Naive B cell (primary cell): ENCODE data around the gene GASK1A. TPM values are rescaled to one million over a fixed set of nuclear protein-coding genes. Genes with fewer than 3 reads are reported as not detected.
"Not testable (repeated sequence)": the region's sequence is repeated elsewhere in the genome, so short reads cannot be mapped to it uniquely, and the experiment has no call there.

Source experiments
- ATAC-seq, 2 donors: fragments of 150-1000 bp; cut with Tn5 transposase; 2 replicates each; pipeline ENCODE4 v1.10.0; 2021; ENCODE audit warnings: low read depth in 2 of 2, mild to moderate bottlenecking in 2 of 2, moderate library complexity in 2 of 2
- DNase-seq: peaks from one replicate; pipeline ENCODE4 v3.0.0; 2022
- H3K27ac Mint-ChIP-seq, 6 donors: one replicate each; pipeline ENCODE4 v1.8.0; 2020 to 2022; ENCODE audit warnings: mild to moderate bottlenecking in 6 of 6, mixed read lengths in 6 of 6, moderate library complexity in 5 of 6, inconsistent platforms in 2 of 6
- H3K27me3 Mint-ChIP-seq, 3 donors: one replicate each; pipeline ENCODE4 v1.8.0; 2021 to 2022; ENCODE audit warnings: mixed read lengths in 3 of 3, mild to moderate bottlenecking in 1 of 3
- H3K36me3 Mint-ChIP-seq, 2 donors: one replicate each; pipeline ENCODE4 v1.8.0; 2020 to 2022; ENCODE audit warnings: mixed read lengths in 2 of 2, inconsistent platforms in 1 of 2, mild to moderate bottlenecking in 1 of 2
- H3K4me1 Mint-ChIP-seq, 3 donors: one replicate each; pipeline ENCODE4 v1.8.0; 2020 to 2022; ENCODE audit warnings: mixed read lengths in 3 of 3, inconsistent platforms in 1 of 3, mild to moderate bottlenecking in 1 of 3, moderate library complexity in 1 of 3
- H3K4me3 Mint-ChIP-seq, 8 donors: one replicate each; pipeline ENCODE4 v1.8.0; 2020 to 2022; ENCODE audit warnings: mild to moderate bottlenecking in 8 of 8, mixed read lengths in 8 of 8, moderate library complexity in 8 of 8, inconsistent platforms in 2 of 8
- H3K9me3 Mint-ChIP-seq, 7 donors: one replicate each; pipeline ENCODE4 v1.8.0; 2020 to 2022; ENCODE audit warnings: mixed read lengths in 7 of 7, mild to moderate bottlenecking in 5 of 7, inconsistent platforms in 2 of 7, moderate library complexity in 1 of 7
- polyA plus RNA-seq, 6 donors: library from polyadenylated mRNA; unstranded; fragments of 300-500 nt; fragmentation: Illumina TruSeq; gene quantifications; one replicate each; pipeline ENCODE4 v1.2.3, GENCODE V29; 2021; ENCODE audit warnings: low read depth in 6 of 6

The GASK1A gene
- polyA plus RNA-seq, 6 donors from 2014 or later, result not detected

DNA sequence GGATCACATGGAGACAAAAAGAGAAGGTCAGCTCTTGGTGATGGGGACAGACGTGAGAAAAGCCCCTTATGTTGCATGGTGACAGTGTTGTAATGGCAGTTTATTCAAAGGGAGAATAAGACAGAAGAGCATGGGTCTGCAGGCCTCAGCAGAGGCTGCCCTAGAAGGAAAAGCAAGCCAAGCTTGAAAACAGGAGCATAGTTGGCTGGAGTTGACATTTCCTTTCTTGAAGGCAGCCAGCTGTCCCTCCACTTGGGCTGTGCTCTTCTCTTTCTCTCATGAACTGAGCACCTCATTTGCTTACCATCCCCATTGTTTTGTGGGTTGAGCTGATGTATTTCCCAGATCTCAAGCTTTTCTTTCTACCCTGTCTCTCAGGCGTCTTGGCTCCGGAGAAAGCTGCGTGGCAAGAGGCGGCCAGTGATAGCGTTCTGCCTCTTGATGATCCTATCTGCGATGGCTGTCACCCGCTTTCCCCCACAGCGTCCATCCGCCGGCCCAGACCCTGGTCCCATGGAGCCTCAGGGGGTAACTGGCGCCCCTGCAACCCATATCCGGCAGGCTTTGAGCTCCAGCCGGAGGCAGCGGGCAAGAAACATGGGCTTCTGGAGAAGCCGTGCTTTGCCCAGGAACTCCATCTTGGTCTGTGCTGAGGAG is 52.9 kb downstream of the GASK1A start:
- DNase-seq (no peak), ATAC-seq (no peak)
- no peak overlapping the region for H3K4me3 Mint-ChIP-seq
- H3K27ac Mint-ChIP-seq, result no peak overlapping the region
- no peaks in the 10 kb centered on the region for H3K9me3 Mint-ChIP-seq
- H3K27me3 Mint-ChIP-seq, result peaks cover 0 to 15% (median 0%) of the 10 kb centered on the region in 3 donors
- no peaks in the 10 kb centered on the region for H3K36me3 Mint-ChIP-seq
- H3K4me1 Mint-ChIP-seq, result no peaks in the 10 kb centered on the region

DNA sequence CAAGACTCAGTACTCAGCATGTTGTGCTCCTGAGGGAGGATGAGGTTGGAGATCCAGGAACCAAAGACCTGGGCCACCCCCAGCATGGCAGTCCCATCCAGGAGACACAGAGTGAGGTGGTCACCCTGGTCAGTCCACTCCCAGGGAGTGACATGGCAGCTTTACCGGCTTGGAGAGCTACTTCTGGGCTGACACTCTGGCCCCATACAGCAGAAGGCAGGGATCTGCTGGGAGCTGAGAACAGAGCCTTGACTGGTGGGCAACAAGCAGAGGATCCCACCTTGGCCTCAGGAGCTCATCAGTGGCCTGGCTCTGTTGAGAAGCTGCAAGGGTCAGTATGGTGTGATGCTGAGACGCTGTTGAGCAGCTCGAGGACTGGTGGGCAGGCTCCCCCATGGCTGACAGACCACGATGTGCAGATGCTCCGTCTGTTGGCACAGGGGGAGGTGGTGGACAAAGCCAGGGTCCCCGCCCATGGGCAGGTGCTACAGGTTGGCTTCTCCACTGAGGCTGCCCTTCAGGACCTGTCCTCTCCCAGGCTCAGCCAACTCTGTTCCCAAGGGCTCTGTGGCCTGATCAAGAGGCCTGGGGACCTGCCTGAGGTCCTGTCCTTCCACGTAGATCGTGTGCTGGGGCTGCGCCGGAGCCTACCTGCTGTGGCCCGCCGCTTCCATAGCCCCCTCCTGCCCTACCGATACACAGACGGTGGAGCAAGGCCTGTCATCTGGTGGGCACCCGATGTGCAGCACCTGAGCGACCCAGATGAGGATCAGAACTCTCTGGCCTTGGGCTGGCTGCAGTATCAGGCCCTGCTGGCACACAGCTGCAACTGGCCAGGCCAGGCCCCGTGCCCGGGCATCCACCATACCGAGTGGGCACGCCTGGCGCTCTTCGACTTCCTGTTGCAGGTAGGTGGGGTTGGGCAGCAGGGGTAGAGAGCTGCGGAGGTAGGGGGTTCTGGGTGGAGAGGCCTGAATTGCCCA is 53.8 kb downstream of the GASK1A start:
- Mint-ChIP-seq H3K27ac (no peak overlapping the region), H3K4me3 (no peak overlapping the region), H3K4me1 (no peaks in the 10 kb centered on the region), H3K27me3 (peaks cover 0 to 15% (median 0%) of the 10 kb centered on the region in 3 donors), H3K36me3 (no peaks in the 10 kb centered on the region), H3K9me3 (no peaks in the 10 kb centered on the region)
- ATAC-seq (no peak), DNase-seq (no peak)

DNA sequence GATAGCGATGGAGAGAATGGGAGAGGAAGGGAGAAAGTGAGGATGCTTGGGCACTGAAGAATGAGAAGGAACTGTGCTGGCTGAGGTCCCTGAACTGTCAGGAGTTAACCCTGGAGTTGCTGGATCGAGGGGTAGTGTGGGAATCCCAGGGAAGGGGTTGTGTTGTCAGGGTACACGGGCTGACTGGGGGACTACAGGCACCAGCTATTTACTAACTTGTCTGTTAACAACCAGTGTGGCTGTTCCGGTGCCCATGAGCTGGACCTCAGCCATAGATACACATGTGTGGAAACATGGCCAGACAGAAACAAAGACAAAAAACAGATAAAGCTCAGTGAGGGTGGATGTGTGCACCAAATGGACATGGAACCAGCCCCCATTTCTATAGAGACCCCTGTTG is 55.1 kb downstream of the GASK1A start:
- ATAC-seq (no peak), DNase-seq (no peak)
- H3K27me3 Mint-ChIP-seq, result peaks cover 0 to 15% (median 0%) of the 10 kb centered on the region in 3 donors
- no peaks in the 10 kb centered on the region for H3K9me3 Mint-ChIP-seq
- H3K36me3 Mint-ChIP-seq, result no peaks in the 10 kb centered on the region
- no peaks in the 10 kb centered on the region for H3K4me1 Mint-ChIP-seq
- H3K4me3 Mint-ChIP-seq, result no peak overlapping the region
- no peak overlapping the region for H3K27ac Mint-ChIP-seq

DNA sequence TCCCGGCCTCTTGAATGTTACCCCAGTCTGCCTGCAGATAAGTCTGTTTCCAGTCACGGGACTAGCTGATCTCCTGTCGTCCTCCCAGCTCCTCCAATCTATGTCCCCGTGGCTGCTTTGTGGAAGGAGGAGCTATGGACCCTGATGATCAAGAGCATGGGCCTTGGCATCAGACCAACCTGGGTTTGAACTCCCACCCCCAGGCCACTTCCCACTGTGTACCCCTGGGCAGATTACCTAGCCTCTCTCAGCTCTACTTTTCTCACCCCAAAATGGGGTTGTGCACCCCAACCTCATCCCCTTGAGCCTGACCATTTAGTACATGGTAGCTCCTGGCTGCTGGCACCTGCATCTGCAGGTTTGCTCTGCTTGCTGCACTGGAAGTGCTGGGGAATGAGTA is 55.8 kb downstream of the GASK1A start:
- H3K9me3 Mint-ChIP-seq, result no peaks in the 10 kb centered on the region
- no peaks in the 10 kb centered on the region for H3K36me3 Mint-ChIP-seq

DNA sequence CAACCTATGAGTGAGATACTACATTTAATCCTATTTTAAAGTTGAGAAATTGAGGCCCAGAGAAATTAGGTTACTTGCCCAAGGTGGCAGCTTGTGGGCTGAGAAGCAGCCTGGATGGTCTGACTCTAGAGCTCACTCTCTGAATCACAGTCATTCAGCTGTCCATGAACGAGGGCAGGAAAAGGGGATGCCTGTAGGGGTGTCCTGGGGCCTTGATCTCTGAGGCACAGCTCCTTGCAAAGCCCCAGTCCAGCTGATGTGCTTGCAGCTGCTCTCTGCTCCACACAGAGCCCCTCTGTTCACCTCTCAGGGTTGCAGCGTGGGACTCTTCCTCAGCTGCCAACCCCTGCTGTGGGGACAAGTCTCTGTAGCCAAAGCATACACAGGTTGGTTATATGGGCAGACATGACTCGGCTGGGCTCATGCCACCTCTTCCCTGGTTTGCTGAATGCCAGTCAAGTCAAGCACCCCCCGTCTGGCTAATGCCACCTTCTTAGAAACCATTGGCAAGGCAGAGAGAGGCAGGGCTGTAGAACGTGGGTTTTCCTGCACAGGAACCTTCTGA is 56.8 kb downstream of the GASK1A start:
- Mint-ChIP-seq H3K4me3 (no peak overlapping the region), H3K36me3 (no peaks in the 10 kb centered on the region), H3K27ac (no peak overlapping the region), H3K27me3 (peaks cover 0 to 15% (median 0%) of the 10 kb centered on the region in 3 donors), H3K4me1 (no peaks in the 10 kb centered on the region), H3K9me3 (no peaks in the 10 kb centered on the region)
- ATAC-seq (no peak), DNase-seq (no peak)

More for the DNA sequence above, 55.8 kb downstream of the GASK1A start:
- no peak for DNase-seq
- Mint-ChIP-seq H3K4me3 (no peak overlapping the region), H3K4me1 (no peaks in the 10 kb centered on the region), H3K27me3 (peaks cover 0 to 15% (median 0%) of the 10 kb centered on the region in 3 donors), H3K27ac (no peak overlapping the region)
- ATAC-seq, result no peak

DNA sequence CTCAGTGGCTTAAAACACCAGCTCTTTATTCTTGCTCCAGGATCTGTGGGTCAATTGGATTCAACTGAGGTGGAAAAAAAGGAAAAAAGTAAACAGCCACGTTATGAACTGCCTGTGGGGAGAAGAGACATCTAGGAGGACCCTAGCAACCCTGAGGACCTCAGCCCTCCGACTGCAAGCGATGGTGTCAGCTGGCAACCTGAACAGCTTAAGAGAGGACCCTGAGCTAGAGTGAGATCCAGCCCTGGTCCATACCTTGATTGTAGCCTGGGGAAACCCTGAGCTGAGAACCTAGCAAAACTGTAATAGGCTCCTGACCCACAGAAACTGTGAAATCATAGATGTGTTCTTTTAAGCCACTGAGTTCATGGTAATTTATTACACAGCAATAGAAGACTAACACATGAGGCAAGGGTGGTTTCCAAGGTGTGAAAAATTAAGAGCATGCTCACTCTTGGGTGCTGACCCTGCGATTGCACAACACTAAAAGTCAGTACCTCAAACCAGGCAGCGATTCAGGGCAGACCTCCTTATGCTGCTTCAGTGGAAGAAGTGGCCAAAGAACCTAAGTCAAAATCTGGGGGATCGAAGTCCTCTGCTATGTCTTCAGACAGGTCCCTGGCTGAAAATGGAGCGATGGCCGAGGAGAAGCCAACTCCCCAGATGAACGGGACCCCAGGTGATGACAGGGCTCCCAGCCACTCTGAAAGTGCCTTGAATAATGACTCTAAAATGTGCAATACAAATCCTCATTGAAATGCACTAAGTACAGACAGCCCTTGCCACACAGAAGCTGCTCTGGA is 57.7 kb downstream of the GASK1A start:
- Mint-ChIP-seq H3K4me1 (no peaks in the 10 kb centered on the region), H3K9me3 (peaks cover 0 to 6% (median 1%) of the 10 kb centered on the region in 7 donors), H3K27me3 (peaks cover 0 to 15% (median 0%) of the 10 kb centered on the region in 3 donors), H3K4me3 (no peak overlapping the region), H3K36me3 (peaks cover 0 to 4% of the 10 kb centered on the region in 2 donors), H3K27ac (no peak overlapping the region)
- ATAC-seq, result no peak
- no peak for DNase-seq

DNA sequence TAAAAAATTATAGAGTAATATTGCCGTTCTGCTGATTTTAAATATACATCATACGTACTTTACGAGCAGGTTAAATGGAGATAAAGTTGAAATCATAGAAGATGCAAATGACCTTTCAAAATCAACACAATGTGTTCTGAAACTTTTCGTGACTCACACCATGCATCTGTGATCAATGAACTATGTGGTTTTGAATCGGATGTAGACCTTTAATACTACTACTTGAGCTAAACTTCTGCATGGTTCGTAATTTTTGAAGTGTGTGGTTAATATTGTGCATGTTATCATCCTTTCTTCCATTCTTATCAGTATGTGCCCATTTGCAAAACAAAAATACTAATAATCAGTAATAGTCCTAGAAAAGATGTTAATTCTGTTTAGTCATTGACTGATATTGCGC is 58.9 kb downstream of the GASK1A start:
- Mint-ChIP-seq H3K27ac (no peak overlapping the region), H3K27me3 (peaks cover 0 to 15% (median 3%) of the 10 kb centered on the region in 3 donors), H3K36me3 (peaks cover 0 to 4% of the 10 kb centered on the region in 2 donors), H3K9me3 (peaks cover 0 to 8% (median 2%) of the 10 kb centered on the region in 7 donors), H3K4me3 (no peak overlapping the region), H3K4me1 (no peaks in the 10 kb centered on the region)
- no peak for DNase-seq
- ATAC-seq, result no peak

DNA sequence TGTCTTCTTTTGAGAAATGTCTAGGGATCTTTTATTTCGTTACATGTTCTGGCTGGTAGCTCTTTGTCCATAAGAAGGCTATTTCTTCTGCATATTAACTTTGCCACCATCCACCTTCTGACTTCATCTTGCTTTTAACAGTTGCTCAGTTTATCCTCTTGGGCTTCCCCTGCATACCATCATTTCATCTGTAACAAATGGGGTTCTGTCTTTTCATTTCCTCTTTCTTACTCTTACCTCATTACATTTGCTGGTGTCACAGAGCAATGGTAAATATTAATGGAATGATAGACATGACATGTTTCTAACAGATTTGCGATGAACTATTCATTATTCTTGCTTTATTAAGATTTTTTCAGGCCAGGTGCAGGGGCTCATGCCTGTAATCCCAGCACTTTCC is 62.4 kb downstream of the GASK1A start:
- Mint-ChIP-seq H3K27ac (no peak overlapping the region), H3K36me3 (peaks cover 14 to 18% of the 10 kb centered on the region in 2 donors), H3K9me3 (peaks cover 9 to 43% (median 24%) of the 10 kb centered on the region in 7 donors), H3K4me3 (no peak overlapping the region), H3K27me3 (peaks cover 0 to 3% (median 0%) of the 10 kb centered on the region in 3 donors), H3K4me1 (no peaks in the 10 kb centered on the region)
- ATAC-seq (no peak), DNase-seq (no peak)

DNA sequence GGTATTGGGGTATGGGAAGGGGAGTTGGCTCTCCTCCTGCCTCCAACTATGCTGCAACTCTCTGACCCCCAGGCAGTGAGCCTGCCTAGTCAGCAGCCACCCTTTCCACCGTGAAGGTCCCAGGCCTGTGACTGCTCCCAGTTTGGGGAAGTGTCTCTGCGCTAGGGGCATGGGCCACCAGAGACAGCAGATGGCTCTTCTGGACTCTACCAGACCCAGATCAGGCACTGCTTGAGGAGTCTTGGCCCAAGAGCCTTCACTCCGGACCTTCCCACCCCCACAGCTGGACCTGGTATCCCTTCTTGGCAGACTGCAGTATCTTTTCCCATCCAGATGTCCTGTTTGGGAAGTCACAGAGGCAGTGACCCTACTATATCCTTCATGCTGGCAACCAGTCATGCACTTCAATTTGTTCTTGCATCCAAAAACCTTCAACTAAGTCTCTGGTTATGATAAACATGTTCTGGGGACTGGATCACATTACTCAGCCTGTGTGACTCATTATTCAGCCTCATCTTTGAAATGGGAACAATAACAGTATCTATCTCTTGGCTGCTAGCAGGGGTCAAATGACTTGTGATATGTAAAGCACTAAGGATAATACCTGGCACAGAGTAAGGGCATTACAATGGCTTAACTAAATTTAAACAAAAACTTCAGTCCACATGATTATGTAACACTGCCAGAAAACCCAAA is 64.1 kb downstream of the GASK1A start:
- H3K27ac Mint-ChIP-seq, result no peak overlapping the region
- ATAC-seq, result no peak
- no peak for DNase-seq
- H3K4me1 Mint-ChIP-seq, result no peaks in the 10 kb centered on the region
- H3K4me3 Mint-ChIP-seq, result no peak overlapping the region
- peaks cover 19 to 60% (median 36%) of the 10 kb centered on the region in 7 donors for H3K9me3 Mint-ChIP-seq
- peaks cover 0 to 11% (median 3%) of the 10 kb centered on the region in 3 donors for H3K27me3 Mint-ChIP-seq
- H3K36me3 Mint-ChIP-seq, result peaks cover 14 to 29% of the 10 kb centered on the region in 2 donors

DNA sequence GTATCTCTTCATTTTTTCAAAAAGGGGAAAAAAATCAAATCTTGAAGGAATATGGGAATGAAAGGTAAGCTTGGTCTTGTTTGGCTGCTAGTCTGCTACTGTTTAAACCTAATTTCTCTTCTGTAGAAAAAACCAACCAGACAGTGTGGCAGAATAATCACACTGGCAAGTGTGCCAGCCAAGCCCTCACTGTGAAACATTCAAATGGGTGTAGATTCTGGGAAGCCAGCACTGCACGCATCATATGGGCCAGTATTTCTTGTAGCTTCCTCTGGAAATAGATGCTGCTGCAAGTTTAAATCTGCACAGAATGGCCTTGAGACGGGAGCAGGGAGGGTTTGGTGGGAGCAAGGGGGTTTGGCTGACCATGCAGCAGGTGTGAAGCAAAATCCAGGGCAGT is 64.7 kb downstream of the GASK1A start:
- H3K27ac Mint-ChIP-seq, result no peak overlapping the region
- H3K9me3 Mint-ChIP-seq, result peaks cover 22 to 66% (median 39%) of the 10 kb centered on the region in 7 donors
- H3K4me1 Mint-ChIP-seq, result no peaks in the 10 kb centered on the region
- H3K27me3 Mint-ChIP-seq, result peaks cover 0 to 12% (median 6%) of the 10 kb centered on the region in 3 donors
- H3K4me3 Mint-ChIP-seq, result no peak overlapping the region
- no peak for DNase-seq
- ATAC-seq, result no peak
- H3K36me3 Mint-ChIP-seq, result peaks cover 14 to 30% of the 10 kb centered on the region in 2 donors

DNA sequence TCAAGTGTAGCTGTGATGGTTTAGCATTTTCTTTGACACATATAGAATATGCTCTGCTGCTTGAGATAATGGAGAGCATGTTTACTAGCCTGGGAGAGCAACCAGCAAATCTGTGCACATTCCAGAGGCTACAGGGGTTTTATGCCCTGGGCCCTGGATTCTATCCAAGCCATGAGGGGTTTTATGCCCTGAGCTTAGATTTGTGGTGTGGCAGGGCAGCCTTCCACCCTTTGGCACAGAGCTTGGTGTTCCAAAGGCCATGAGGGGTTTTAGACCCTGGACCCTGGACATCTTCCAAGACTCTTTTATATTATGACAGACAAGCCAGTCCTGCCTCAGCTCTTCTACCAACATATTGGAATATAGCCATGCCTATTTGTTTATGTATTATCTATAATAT is 66.0 kb downstream of the GASK1A start:
- Mint-ChIP-seq H3K9me3 (peaks cover 27 to 79% (median 49%) of the 10 kb centered on the region in 7 donors), H3K36me3 (peaks cover 14 to 30% of the 10 kb centered on the region in 2 donors), H3K27me3 (peaks cover 0 to 12% (median 7%) of the 10 kb centered on the region in 3 donors)
- H3K4me1 Mint-ChIP-seq, H3K27ac Mint-ChIP-seq, ATAC-seq, H3K4me3 Mint-ChIP-seq, DNase-seq: not testable (repeated sequence)

DNA sequence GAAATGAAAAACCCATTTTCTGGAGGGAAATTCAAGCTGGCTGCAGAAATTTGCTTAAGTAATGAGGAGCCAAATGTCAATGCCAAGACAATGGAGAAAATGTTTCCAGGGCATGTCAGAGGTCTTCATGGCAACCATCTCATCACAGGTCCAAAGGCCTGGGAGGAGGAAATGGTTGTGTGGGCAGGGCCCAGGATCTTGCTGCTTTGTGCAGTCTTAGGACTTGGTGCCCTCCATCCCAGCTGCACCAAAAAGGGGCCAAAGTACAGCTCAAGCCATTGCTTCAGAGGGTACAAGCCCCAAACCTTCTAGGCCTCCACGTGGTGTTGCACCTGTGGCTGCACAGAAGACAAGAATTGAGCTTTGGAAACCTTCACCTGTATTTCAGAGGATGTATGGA is 67.5 kb downstream of the GASK1A start:
- H3K9me3 Mint-ChIP-seq, result peaks cover 34 to 91% (median 60%) of the 10 kb centered on the region in 7 donors

More for the DNA sequence above, 67.5 kb downstream of the GASK1A start:
- DNase-seq (no peak), ATAC-seq (no peak)
- Mint-ChIP-seq H3K4me1 (no peaks in the 10 kb centered on the region), H3K36me3 (peaks cover 12 to 38% of the 10 kb centered on the region in 2 donors), H3K27me3 (peaks cover 0 to 12% (median 7%) of the 10 kb centered on the region in 3 donors), H3K4me3 (no peak overlapping the region), H3K27ac (no peak overlapping the region)
